GM10266 (cell line): ENCODE data around the gene PIP.
"Not testable (repeated sequence)": the region's sequence is repeated elsewhere in the genome, so short reads cannot be mapped to it uniquely, and the experiment has no call there.

Experiments used
- DNase-seq: peaks from one replicate; pipeline ENCODE4 v3.0.0; 2012; ENCODE audit errors: extremely low spot score
- TF ChIP-seq, protein P1 (sequence below): IDR thresholded peaks from 2 replicates; pipeline ENCODE4 v1.5.1; 2012; ENCODE audit warnings: mild to moderate bottlenecking, low read depth; ENCODE audit not compliant: control insufficient read depth, insufficient read depth; ENCODE audit errors: missing control alignments

The PIP gene

DNA sequence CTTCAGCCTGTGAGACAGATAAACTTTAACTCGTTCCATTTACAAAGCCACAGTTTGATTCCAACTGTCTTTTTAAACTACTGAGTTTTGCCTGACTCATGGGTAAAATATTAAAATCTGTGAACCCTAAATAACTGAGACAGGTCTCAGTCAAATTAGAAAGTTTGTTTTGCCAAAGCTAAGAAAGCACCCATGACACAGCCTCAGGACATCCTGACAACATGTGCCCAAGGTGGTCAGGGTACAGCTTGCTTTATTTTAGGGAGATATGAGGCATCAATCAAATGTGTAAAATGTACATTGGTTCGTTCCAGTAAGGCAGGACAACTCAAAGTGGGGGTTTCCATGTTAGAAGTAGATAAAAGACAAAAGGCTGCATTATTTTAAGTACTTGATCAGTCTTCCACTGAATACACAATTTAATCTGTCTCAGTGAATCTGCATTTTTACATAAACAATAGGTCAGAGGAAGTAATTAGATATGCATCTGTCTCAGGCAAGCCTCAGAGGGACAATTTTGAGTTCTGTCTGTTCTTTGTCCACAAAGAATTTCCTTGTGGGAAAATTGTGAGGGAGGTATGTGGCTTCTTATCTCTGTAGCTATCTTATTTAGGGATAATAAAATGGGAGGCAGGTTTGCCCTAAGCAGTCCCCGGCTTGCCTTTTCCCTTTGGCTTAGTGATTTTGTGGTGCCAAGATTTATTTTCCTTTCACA, 11.0 kb upstream of the PIP start:
- no peak for DNase-seq
- TF ChIP-seq, protein P1, sequence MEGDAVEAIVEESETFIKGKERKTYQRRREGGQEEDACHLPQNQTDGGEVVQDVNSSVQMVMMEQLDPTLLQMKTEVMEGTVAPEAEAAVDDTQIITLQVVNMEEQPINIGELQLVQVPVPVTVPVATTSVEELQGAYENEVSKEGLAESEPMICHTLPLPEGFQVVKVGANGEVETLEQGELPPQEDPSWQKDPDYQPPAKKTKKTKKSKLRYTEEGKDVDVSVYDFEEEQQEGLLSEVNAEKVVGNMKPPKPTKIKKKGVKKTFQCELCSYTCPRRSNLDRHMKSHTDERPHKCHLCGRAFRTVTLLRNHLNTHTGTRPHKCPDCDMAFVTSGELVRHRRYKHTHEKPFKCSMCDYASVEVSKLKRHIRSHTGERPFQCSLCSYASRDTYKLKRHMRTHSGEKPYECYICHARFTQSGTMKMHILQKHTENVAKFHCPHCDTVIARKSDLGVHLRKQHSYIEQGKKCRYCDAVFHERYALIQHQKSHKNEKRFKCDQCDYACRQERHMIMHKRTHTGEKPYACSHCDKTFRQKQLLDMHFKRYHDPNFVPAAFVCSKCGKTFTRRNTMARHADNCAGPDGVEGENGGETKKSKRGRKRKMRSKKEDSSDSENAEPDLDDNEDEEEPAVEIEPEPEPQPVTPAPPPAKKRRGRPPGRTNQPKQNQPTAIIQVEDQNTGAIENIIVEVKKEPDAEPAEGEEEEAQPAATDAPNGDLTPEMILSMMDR: no peak

DNA sequence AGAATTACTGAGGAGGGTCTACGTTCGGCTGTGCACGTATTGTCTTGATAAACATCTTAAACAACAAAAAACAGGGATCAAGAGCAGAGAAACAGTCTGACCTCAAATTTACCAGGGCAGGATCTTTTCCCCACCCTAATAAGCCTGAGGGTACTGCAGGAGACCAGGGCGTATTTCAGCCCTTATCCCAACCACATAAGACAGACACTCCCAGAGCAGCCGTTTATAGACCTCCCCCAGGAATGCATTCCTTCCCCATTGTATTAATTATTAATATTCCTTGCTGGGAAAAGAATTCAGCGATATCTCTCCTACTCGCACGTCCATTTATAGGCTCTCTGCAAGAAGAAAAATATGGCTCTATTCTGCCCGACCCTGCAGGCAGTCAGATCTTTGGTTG, 8.6 kb upstream of the PIP start:
- DNase-seq: not testable (repeated sequence)

DNA sequence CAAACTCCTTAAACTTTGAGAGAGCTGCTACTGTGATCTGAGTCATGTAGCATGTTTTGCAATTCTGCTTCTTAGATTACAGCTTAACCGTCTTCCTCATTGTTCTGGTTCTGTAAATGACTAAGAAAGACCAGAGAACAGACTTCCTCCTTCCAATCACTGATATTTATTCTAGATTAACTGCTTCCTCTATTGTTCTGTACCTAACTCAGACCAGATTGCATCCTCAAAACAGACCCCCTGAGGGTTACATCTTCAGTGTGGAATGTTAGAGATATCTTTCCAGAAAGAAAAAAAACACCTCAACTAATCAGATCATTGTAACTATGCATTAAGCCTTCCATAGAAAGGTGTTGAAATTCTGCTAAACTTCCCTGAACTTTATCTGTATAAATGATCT, 5.7 kb upstream of the PIP start:
- DNase-seq: no peak
- TF ChIP-seq, protein P1: no peak

DNA sequence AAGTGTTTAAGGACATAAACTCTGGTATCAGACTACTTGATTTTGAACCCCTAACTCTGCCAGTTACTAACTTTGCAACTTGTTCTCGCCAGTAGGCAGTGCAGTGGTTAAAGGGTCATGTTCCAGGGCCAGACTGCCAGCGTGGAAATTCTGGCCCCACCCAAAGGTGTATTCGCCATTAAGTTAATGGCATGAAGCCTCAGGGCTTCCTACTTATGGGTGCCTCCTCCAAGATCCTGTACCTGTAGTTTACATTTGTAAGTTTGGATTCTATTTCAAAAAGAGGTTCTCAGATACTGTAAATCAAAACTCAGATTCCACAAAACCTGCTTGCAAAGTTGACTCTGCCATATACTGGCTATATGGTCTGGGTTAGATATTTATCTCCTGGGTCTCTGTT, 2.8 kb upstream of the PIP start:
- TF ChIP-seq, protein P1: no peak
- no peak for DNase-seq

DNA sequence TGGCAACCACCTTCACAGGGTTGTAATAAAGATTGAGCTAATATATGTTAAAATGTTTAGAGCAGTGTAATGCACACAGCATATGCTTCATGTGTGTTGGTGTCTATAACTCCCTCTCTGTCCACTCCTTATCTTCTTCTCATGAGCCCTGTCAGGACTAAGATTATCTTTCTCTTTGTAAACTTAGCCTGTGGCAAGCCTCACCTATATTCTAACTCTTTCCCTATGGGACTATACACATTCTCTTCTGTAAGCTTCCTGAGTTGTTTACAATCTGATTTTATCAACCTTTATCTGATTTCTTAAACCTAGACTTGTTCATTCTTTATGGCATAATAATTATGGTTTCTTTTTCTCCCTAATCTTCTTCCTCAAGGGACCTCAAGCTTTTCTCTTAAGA, 2.4 kb upstream of the PIP start:
- no peak for DNase-seq
- TF ChIP-seq, protein P1: no peak

DNA sequence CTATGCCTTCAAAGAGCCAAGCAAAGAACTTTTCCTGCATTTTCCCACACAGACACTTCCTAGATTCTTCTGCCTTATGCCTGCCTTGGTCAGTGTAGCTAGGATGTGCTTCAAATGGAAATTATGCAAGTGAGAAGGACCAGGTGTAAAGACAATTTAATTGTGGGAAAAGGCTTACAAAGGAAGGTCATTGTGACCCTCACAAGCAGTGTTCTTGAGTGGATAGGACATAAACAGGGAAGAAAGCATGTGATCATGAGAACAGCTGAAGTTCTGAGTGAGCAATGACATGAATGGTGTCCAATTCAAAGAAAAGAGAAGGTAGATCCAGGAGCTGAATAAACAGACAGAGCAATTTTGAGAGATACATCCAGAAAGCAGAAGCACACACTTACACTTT, 1.3 kb upstream of the PIP start:
- DNase-seq: no peak
- TF ChIP-seq, protein P1: no peak

DNA sequence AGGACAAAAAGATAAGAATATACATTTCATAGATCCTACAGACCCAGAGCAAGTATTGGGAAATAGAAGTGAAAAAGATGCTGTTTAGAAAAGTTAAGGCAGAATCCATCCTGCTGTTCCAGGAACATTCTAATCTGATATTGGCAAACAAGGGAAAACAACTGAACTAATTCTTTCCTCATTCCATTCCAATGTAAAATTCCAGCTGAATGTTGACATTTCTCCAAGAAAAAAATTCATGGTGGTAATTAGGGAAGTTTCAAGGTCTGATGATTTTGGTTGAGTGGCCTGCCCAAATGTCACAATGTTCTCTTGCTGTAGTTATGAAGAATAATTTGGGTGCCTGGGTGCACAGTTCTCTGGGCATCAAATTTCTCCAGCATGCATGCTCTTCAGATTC, 15.2 kb downstream of the PIP start:
- TF ChIP-seq, protein P1: no peak
- DNase-seq: no peak

DNA sequence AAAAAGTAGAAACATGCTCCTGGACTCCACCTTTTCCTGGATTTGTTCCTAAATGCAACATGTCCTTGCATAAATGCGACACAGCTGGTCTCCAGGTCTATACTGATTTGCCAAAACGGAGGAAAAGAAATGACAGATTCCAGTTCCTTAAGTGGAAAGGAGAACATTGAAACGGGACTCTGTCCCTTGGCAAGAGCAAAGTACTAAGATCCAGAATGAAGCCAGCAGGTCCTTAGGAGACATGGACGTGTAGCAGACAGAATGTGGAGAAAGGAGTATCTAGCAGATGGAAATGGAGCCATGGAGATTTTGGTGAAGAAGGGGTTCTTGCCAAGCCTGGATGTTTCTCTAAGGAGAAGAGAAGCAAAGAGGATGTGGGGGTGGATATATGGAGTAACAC, 16.2 kb downstream of the PIP start:
- no peak for DNase-seq
- TF ChIP-seq, protein P1: no peak
